PC-3 (cell line): ENCODE data around the gene CACNA2D2. TPM values are rescaled to one million over a fixed set of nuclear protein-coding genes. Genes with fewer than 3 reads are reported as not detected.
A peak's percentile ranks its signal among the peaks of the same experiment; 100 is the strongest.

Experiments used
- ATAC-seq: fragments of 200-7000 bp; cut with Tn5 transposase; 2 replicates; pipeline ENCODE4 v1.9.1; 2020; ENCODE audit warnings: mild to moderate bottlenecking, moderate library complexity
- BruUV-seq: library from RNA; stranded (reverse); fragments of 400-500 nt; replicated peaks from 2 replicates; lab custom pipeline; 2021; lab: Mats Ljungman, UMichigan
- CTCF ChIA-PET: fragments of 300-600 bp; sonication (Branson Sonifier 250); formaldehyde crosslinking; loops from one replicate; lab custom pipeline; 2022; ENCODE audit warnings: antibody characterized with exemption; lab: Charles Lee
- POLR2A ChIA-PET: fragments of 300-600 bp; sonication (Branson Sonifier 250); formaldehyde crosslinking; loops from one replicate; lab custom pipeline; 2022; ENCODE audit warnings: antibody characterized with exemption; ENCODE audit not compliant: unreplicated experiment; lab: Charles Lee
- DNase-seq: peaks from one replicate; pipeline ENCODE4 v3.0.0-alpha.2; 2015
- H2AFZ ChIP-seq: fragments of 300-600 bp; sonication (generic); 2 replicates; pipeline ENCODE4 v1.6.0; 2016; ENCODE audit warnings: antibody characterized with exemption, low read length
- H3F3A ChIP-seq: fragments of 300-600 bp; sonication (generic); one replicate; pipeline ENCODE4 v1.6.0; 2017; ENCODE audit warnings: antibody characterized with exemption, low read length, control low read depth, mild to moderate bottlenecking; ENCODE audit not compliant: unreplicated experiment
- H3K27ac ChIP-seq: fragments of 300-600 bp; sonication (generic); 2 replicates; pipeline ENCODE4 v1.5.1; 2016; ENCODE audit warnings: mild to moderate bottlenecking, low read length
- H3K27me3 ChIP-seq: fragments of 300-600 bp; sonication (generic); 2 replicates; pipeline ENCODE4 v1.6.1; 2016; ENCODE audit warnings: low read length, mixed read lengths
- H3K36me3 ChIP-seq: fragments of 300-600 bp; sonication (generic); 2 replicates; pipeline ENCODE4 v1.6.1; 2016; ENCODE audit warnings: low read depth, mixed run types, low read length, mixed read lengths
- H3K4me1 ChIP-seq: fragments of 300-600 bp; sonication (generic); 2 replicates; pipeline ENCODE4 v1.5.1; 2016; ENCODE audit warnings: low read length; ENCODE audit not compliant: insufficient read depth
- H3K4me2 ChIP-seq: fragments of 300-600 bp; sonication (generic); 2 replicates; pipeline ENCODE4 v1.6.0; 2016; ENCODE audit warnings: low read length
- H3K4me3 ChIP-seq: fragments of 300-600 bp; sonication (generic); 2 replicates; pipeline ENCODE4 v1.5.1; 2016; ENCODE audit warnings: mild to moderate bottlenecking, low read length, mixed read lengths
- H3K79me2 ChIP-seq: fragments of 300-600 bp; sonication (generic); 2 replicates; pipeline ENCODE4 v1.6.1; 2017; ENCODE audit warnings: low read length, mixed read lengths
- H3K9ac ChIP-seq: fragments of 300-600 bp; sonication (generic); 2 replicates; pipeline ENCODE4 v1.6.0; 2016; ENCODE audit warnings: mild to moderate bottlenecking, low read length
- H3K9me2 ChIP-seq: fragments of 300-600 bp; sonication (generic); replicated peaks from 2 replicates; pipeline ENCODE4 v1.6.1; 2016; ENCODE audit warnings: mixed run types, low read length, mixed read lengths
- H3K9me3 ChIP-seq: fragments of 300-600 bp; sonication (generic); 2 replicates; pipeline ENCODE4 v1.6.1; 2016; ENCODE audit warnings: low read length, mixed read lengths
- H4K20me1 ChIP-seq: fragments of 300-600 bp; sonication (generic); 2 replicates; pipeline ENCODE4 v1.6.1; 2016; ENCODE audit warnings: low read length, mixed read lengths
- CTCF ChIP-seq: fragments of 300-600 bp; sonication (generic); conservative IDR thresholded peaks from 2 replicates; pipeline ENCODE4 v1.5.1; 2017; ENCODE audit warnings: antibody characterized with exemption, low read depth, mild to moderate bottlenecking, low read length
- EZH2 ChIP-seq: fragments of 300-600 bp; sonication (generic); IDR thresholded peaks from one replicate; pipeline ENCODE4 v1.6.1; 2017; ENCODE audit warnings: antibody characterized with exemption, mild to moderate bottlenecking, low read length; ENCODE audit not compliant: unreplicated experiment
- EZH2phosphoT487 ChIP-seq: fragments of 300-600 bp; sonication (generic); IDR thresholded peaks from 2 replicates; pipeline ENCODE4 v1.6.1; 2018; ENCODE audit warnings: mild to moderate bottlenecking, antibody characterized with exemption, low read length, borderline replicate concordance
- intact Hi-C: fragments of 100-400 bp; cut with micrococcal nuclease; formaldehyde crosslinking; loops from 2 replicates; pipeline ENCODE4 v1.9.0; 2023
- total RNA-seq: library from RNA; depleted of rRNA; stranded (reverse); fragments of >200 nt; gene quantifications from 2 replicates; pipeline ENCODE4 v1.2.3, GENCODE V29; 2014

The CACNA2D2 gene
- total RNA-seq, 1 experiment from 2014 or later: 0.44 TPM

GRCh38 chr3:50388016-50388719, 115.3 kb downstream of the CACNA2D2 start:
- intact Hi-C loops: no loop called here
- H3K9me2 ChIP-seq: no peaks in the 10 kb centered on the region
- DNase-seq (no peak), ATAC-seq (peak; percentile 66)
- H2AFZ ChIP-seq: no peak overlapping the region
- no peak overlapping the region for H3K27ac ChIP-seq
- no TSS peak for BruUV-seq
- no peak overlapping the region for H3K4me2 ChIP-seq
- TF ChIP-seq EZH2 (no peak), CTCF (peak; percentile 54), EZH2phosphoT487 (no peak)
- H3K4me3 ChIP-seq: no peak overlapping the region
- POLR2A ChIA-PET: no interaction called here
- no peak overlapping the region for H3K9ac ChIP-seq
- no peaks in the 10 kb centered on the region for H3K9me3 ChIP-seq
- H3K79me2 ChIP-seq: no peaks in the 10 kb centered on the region
- H3K36me3 ChIP-seq: no peaks in the 10 kb centered on the region
- no peaks in the 10 kb centered on the region for H4K20me1 ChIP-seq
- no peaks in the 10 kb centered on the region for H3K4me1 ChIP-seq
- H3K27me3 ChIP-seq: no peaks in the 10 kb centered on the region
- CTCF ChIA-PET: no interaction called here
- H3F3A ChIP-seq: no peaks in the 10 kb centered on the region

- Histone ChIP-seq H3F3A (no peaks in the 10 kb centered on the region), H3K27me3 (no peaks in the 10 kb centered on the region), H3K9ac (no peak overlapping the region), H3K27ac (no peak overlapping the region), H3K4me2 (no peak overlapping the region), H3K9me2 (no peaks in the 10 kb centered on the region), H4K20me1 (no peaks in the 10 kb centered on the region), H3K4me1 (no peaks in the 10 kb centered on the region), H2AFZ (no peak overlapping the region), H3K79me2 (no peaks in the 10 kb centered on the region), H3K4me3 (no peak overlapping the region), H3K9me3 (no peaks in the 10 kb centered on the region), H3K36me3 (no peaks in the 10 kb centered on the region)
- intact Hi-C loops: no loop called here
- POLR2A ChIA-PET: no interaction called here
- no peak for DNase-seq
- TF ChIP-seq EZH2phosphoT487 (no peak), EZH2 (no peak), CTCF (no peak)
- no peak for ATAC-seq
- CTCF ChIA-PET: no interaction called here
- no TSS peak for BruUV-seq
Measured at GRCh38 chr3:50385754-50386153, 117.7 kb downstream of the CACNA2D2 start.

GRCh38 chr3:50383750-50384149, 119.7 kb downstream of the CACNA2D2 start:
- H3K27me3 ChIP-seq: no peaks in the 10 kb centered on the region
- no peak for ATAC-seq

More at GRCh38 chr3:50383750-50384149, 119.7 kb downstream of the CACNA2D2 start:
- H3K4me2 ChIP-seq: no peak overlapping the region
- H4K20me1 ChIP-seq: no peaks in the 10 kb centered on the region
- H3K27ac ChIP-seq: no peak overlapping the region
- no peak overlapping the region for H3K9ac ChIP-seq
- no peak for TF ChIP-seq EZH2
- TF ChIP-seq EZH2phosphoT487: no peak
- TF ChIP-seq CTCF: no peak
- no TSS peak for BruUV-seq
- no peaks in the 10 kb centered on the region for H3K36me3 ChIP-seq
- no peak for DNase-seq
- H3F3A ChIP-seq: no peaks in the 10 kb centered on the region
- H3K79me2 ChIP-seq: no peaks in the 10 kb centered on the region
- intact Hi-C loops: no loop called here
- no peak overlapping the region for H3K4me3 ChIP-seq
- H3K4me1 ChIP-seq: no peaks in the 10 kb centered on the region
- H3K9me3 ChIP-seq: no peaks in the 10 kb centered on the region
- H2AFZ ChIP-seq: no peak overlapping the region
- CTCF ChIA-PET: no interaction called here
- H3K9me2 ChIP-seq: no peaks in the 10 kb centered on the region
- POLR2A ChIA-PET: no interaction called here
